Erythroblast (primary cell): ENCODE measurements around the gene TMEFF2.

Experiments
- GATA1 ChIP-seq: IDR thresholded peaks from 2 replicates; pipeline ENCODE4 v1.6.1; 2011; ENCODE audit warnings: low read depth, mild to moderate bottlenecking, control low read depth, low read length, moderate library complexity
- POLR2A ChIP-seq: IDR thresholded peaks from 2 replicates; pipeline ENCODE4 v1.6.1; 2011; ENCODE audit warnings: mild to moderate bottlenecking, low read length

DNA sequence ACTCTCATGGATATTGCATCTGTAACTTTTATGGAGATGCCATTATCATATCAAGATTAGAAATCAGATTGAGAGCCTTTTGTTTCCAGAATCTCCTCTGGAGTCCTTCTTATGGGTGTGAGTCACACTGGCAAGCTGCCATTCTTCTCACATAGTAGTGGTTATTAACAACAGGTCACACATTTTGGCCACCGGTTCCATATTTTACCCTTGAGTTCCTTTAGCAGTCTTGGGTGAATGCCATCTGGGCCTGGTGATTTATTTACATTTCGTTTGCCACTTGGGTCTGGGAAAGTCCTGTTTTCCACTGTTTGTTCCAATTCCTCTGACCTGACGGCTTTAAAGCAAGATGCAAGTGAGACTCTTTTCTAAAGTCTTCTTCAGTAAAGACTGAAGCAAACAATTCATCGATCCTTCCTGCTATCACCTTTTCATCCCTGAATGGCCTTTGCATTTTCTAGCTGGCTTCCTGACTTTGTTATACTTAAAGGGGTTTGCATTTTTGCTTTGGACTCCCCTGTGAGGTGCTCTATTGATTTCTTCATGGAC lies 267.3 kb downstream of the TMEFF2 start:
- no peak for TF ChIP-seq POLR2A
- no peak for TF ChIP-seq GATA1
